Fibroblast of lung (primary cell): ENCODE results near the gene LILRA5.

Experiments used
- EZH2 ChIP-seq: IDR thresholded peaks from 2 replicates; pipeline ENCODE4 v1.5.1; 2012; ENCODE audit warnings: low read length, control low read depth, mild to moderate bottlenecking; ENCODE audit errors: missing control alignments
- TF ChIP-seq, protein P1 (sequence below), 2 donors: IDR thresholded peaks in 1 of 2; conservative IDR thresholded peaks in 1 of 2; 1 replicate in 1 of 2; 2 replicates in 1 of 2; pipeline ENCODE4 v1.5.1; 2011 to 2012; ENCODE audit warnings: low read length in 2 of 2, control low read depth in 1 of 2, inconsistent platforms in 1 of 2, low read depth in 1 of 2, mild to moderate bottlenecking in 1 of 2

DNA sequence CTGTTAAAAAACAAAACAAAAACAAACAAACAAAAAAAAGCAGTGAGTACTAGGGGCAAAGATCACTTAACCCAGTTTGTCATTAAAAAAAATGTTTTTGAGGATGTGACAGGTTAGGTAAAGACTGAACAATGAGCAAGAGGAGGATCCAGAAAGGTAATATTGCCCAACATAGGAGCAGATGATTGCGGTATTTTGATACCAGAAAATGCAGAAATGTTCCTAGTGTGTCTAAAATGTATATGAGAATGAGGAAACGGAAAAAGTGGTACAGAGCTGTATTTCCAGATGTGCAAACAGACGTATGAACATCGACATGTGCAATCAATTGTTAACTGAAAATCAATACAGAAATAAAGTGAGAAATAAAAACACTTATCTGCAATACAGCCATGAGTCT lies 30.9 kb upstream of the LILRA5 start:
- TF ChIP-seq, protein P1, sequence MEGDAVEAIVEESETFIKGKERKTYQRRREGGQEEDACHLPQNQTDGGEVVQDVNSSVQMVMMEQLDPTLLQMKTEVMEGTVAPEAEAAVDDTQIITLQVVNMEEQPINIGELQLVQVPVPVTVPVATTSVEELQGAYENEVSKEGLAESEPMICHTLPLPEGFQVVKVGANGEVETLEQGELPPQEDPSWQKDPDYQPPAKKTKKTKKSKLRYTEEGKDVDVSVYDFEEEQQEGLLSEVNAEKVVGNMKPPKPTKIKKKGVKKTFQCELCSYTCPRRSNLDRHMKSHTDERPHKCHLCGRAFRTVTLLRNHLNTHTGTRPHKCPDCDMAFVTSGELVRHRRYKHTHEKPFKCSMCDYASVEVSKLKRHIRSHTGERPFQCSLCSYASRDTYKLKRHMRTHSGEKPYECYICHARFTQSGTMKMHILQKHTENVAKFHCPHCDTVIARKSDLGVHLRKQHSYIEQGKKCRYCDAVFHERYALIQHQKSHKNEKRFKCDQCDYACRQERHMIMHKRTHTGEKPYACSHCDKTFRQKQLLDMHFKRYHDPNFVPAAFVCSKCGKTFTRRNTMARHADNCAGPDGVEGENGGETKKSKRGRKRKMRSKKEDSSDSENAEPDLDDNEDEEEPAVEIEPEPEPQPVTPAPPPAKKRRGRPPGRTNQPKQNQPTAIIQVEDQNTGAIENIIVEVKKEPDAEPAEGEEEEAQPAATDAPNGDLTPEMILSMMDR (conservative IDR thresholded peaks at IDR 0.05 in 1 of 2, IDR thresholded peaks at IDR 0.05 in 1 of 2; ENCODE audit: low read depth in 1 of 2, low read length in 2 of 2), result no peak
- no peak for TF ChIP-seq EZH2
